WTC11 (cell line): ENCODE data around the gene PTPRN2.

Experiments used
- ATF3 ChIP-seq: sonication (generic); formaldehyde crosslinking; conservative IDR thresholded peaks from 2 replicates; pipeline ENCODE4 v1.8.1; 2022; ENCODE audit warnings: mild to moderate bottlenecking, missing genetic modification reagents
- CREB1 ChIP-seq: sonication (generic); formaldehyde crosslinking; IDR thresholded peaks from 2 replicates; pipeline ENCODE4 v1.8.0; 2023; ENCODE audit warnings: mild to moderate bottlenecking, missing genetic modification reagents
- ETV6 ChIP-seq: sonication (generic); formaldehyde crosslinking; IDR thresholded peaks from 2 replicates; pipeline ENCODE4 v1.8.1; 2022; ENCODE audit warnings: mild to moderate bottlenecking, missing genetic modification reagents
- JUN ChIP-seq: sonication (generic); formaldehyde crosslinking; IDR thresholded peaks from 2 replicates; pipeline ENCODE4 v1.8.0; 2023; ENCODE audit warnings: mild to moderate bottlenecking, missing genetic modification reagents
- MAX ChIP-seq: sonication (generic); formaldehyde crosslinking; IDR thresholded peaks from 2 replicates; pipeline ENCODE4 v1.8.0; 2022; ENCODE audit warnings: mild to moderate bottlenecking, missing genetic modification reagents
- SMAD4 ChIP-seq: sonication (generic); formaldehyde crosslinking; IDR thresholded peaks from 2 replicates; pipeline ENCODE4 v1.8.0; 2022; ENCODE audit warnings: mild to moderate bottlenecking, missing genetic modification reagents
- SP1 ChIP-seq: sonication (generic); formaldehyde crosslinking; conservative IDR thresholded peaks from 2 replicates; pipeline ENCODE4 v1.8.1; 2022; ENCODE audit warnings: missing genetic modification reagents
- TF ChIP-seq, protein P1 (sequence below): fragments of 200-600 bp; IDR thresholded peaks from 2 replicates; pipeline ENCODE4 v1.8.0; 2022; ENCODE audit warnings: antibody characterized with exemption
- TF ChIP-seq, protein P2 (sequence below): sonication (generic); formaldehyde crosslinking; IDR thresholded peaks from 2 replicates; pipeline ENCODE4 v1.8.1; 2022; ENCODE audit warnings: missing genetic modification reagents, borderline replicate concordance

GRCh38 chr7:158449266-158449665 is 138.4 kb downstream of the PTPRN2 start:
- TF ChIP-seq, protein P1, sequence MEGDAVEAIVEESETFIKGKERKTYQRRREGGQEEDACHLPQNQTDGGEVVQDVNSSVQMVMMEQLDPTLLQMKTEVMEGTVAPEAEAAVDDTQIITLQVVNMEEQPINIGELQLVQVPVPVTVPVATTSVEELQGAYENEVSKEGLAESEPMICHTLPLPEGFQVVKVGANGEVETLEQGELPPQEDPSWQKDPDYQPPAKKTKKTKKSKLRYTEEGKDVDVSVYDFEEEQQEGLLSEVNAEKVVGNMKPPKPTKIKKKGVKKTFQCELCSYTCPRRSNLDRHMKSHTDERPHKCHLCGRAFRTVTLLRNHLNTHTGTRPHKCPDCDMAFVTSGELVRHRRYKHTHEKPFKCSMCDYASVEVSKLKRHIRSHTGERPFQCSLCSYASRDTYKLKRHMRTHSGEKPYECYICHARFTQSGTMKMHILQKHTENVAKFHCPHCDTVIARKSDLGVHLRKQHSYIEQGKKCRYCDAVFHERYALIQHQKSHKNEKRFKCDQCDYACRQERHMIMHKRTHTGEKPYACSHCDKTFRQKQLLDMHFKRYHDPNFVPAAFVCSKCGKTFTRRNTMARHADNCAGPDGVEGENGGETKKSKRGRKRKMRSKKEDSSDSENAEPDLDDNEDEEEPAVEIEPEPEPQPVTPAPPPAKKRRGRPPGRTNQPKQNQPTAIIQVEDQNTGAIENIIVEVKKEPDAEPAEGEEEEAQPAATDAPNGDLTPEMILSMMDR: no peak
- TF ChIP-seq JUN (CRISPR knock-in tag) (no peak), SMAD4 (CRISPR knock-in tag) (no peak), CREB1 (CRISPR knock-in tag) (no peak), ETV6 (no peak), ATF3 (CRISPR knock-in tag) (no peak), SP1 (CRISPR knock-in tag) (no peak), MAX (CRISPR knock-in tag) (no peak)
- TF ChIP-seq, protein P2, sequence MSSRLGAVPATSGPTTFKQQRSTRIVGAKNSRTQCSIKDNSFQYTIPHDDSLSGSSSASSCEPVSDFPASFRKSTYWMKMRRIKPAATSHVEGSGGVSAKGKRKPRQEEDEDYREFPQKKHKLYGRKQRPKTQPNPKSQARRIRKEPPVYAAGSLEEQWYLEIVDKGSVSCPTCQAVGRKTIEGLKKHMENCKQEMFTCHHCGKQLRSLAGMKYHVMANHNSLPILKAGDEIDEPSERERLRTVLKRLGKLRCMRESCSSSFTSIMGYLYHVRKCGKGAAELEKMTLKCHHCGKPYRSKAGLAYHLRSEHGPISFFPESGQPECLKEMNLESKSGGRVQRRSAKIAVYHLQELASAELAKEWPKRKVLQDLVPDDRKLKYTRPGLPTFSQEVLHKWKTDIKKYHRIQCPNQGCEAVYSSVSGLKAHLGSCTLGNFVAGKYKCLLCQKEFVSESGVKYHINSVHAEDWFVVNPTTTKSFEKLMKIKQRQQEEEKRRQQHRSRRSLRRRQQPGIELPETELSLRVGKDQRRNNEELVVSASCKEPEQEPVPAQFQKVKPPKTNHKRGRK (CRISPR knock-in tag): no peak
